ENCODE measurements around the gene TCF3. TPM values are rescaled to one million over a fixed set of nuclear protein-coding genes. Genes with fewer than 3 reads are reported as not detected.
A peak's percentile ranks its signal among the peaks of the same experiment; 100 is the strongest.

Gene TCF3
- total and polyA plus RNA-seq, 2 of the 8 experiments (the other 6 are each of a cell fraction or from before 2014, with no cell fraction given), result 241 to 348 TPM

GRCh38 chr19:1632462-1633268 is 19.8 kb downstream of the TCF3 start:
- Histone ChIP-seq H3K79me2 (ENCODE audit: control insufficient read depth in 1 of 2, insufficient read depth in 2 of 2, low read length in 2 of 2) (peaks cover 0 to 46% of the 10 kb centered on the region in 2 experiments; a peak in 3 of 4 replicates), H2BK20ac (ENCODE audit: low read length) (no peak overlapping the region), H4K91ac (replicated peaks; ENCODE audit: insufficient read length, low read length) (no peak overlapping the region), H3K23ac (ENCODE audit: insufficient read length) (no peak overlapping the region), H3K4me1 (replicated peaks in 1 of 4; ENCODE audit: control insufficient read depth in 3 of 4, insufficient read depth in 4 of 4, low read length in 3 of 4) (no peaks in the 10 kb centered on the region), H3K4me2 (ENCODE audit: insufficient read depth in 1 of 2, low read depth in 2 of 2, low read length in 2 of 2) (no peak overlapping the region), H3K27me3 (replicated peaks in 1 of 4; ENCODE audit: control insufficient read depth in 3 of 4, extremely low read depth in 1 of 4, insufficient read depth in 3 of 4, low read length in 3 of 4) (no peaks in the 10 kb centered on the region), H3K56ac (replicated peaks; ENCODE audit: insufficient read length, low read depth, low read length) (no peak overlapping the region), H3K79me1 (ENCODE audit: low read depth, low read length) (peaks cover 18% of the 10 kb centered on the region), H4K8ac (ENCODE audit: extremely low read depth, insufficient read depth, low read length) (peak overlapping the region; percentile 9; the same call in 1 of the 2 replicates), H4K20me1 (replicated peaks in 1 of 2; ENCODE audit: control insufficient read depth in 1 of 2, insufficient read depth in 2 of 2, low read length in 2 of 2) (peaks cover 23 to 45% of the 10 kb centered on the region in 2 experiments), H3K4ac (replicated peaks; ENCODE audit: insufficient read length, low read depth, low read length) (no peak overlapping the region), H3K4me3 (ENCODE audit: extremely low read depth in 1 of 4, insufficient read depth in 2 of 4, low read depth in 3 of 4, low read length in 4 of 4) (no peak overlapping the region), H3K27ac (ENCODE audit: low read depth, low read length) (no peak overlapping the region), H3K9ac (replicated peaks in 1 of 4; ENCODE audit: extremely low read depth in 1 of 4, low read depth in 3 of 4, low read length in 3 of 4) (no peak overlapping the region), H2BK5ac (ENCODE audit: low read depth, low read length) (no peak overlapping the region), H2AFZ (ENCODE audit: low read length) (no peak overlapping the region), H3K23me2 (ENCODE audit: low read depth, low read length) (no peaks in the 10 kb centered on the region), H2BK120ac (replicated peaks; ENCODE audit: low read depth, low read length) (no peak overlapping the region), H2BK15ac (ENCODE audit: low read length) (no peak overlapping the region), H3K9me3 (ENCODE audit: insufficient read depth in 2 of 2, low read depth in 1 of 2, low read length in 1 of 2) (0 out of 4 replicates have a peak, but pooled peaks cover 0 to 2% of the 10 kb centered on the region in 2 experiments), H2AK5ac (ENCODE audit: low read depth, low read length) (no peak overlapping the region), H2BK12ac (ENCODE audit: low read depth, low read length) (no peak overlapping the region), H3K36me3 (ENCODE audit: control insufficient read depth in 2 of 4, insufficient read depth in 4 of 4, low read length in 3 of 4) (peaks cover 10 to 57% (median 38%) of the 10 kb centered on the region in 4 experiments; a peak in 7 of 8 replicates), H3K18ac (ENCODE audit: extremely low read depth, low read length) (no peak overlapping the region), H3K14ac (ENCODE audit: insufficient read length) (no peak overlapping the region), H4K5ac (ENCODE audit: insufficient read length, low read depth, low read length) (no peak overlapping the region)
- no peak for TF ChIP-seq CBX8 (IDR thresholded peaks at IDR 0.05; ENCODE audit: borderline replicate concordance, low read depth, low read length)
- no peak for TF ChIP-seq CBX5 (IDR thresholded peaks at IDR 0.05; ENCODE audit: low read depth, low read length)
- TF ChIP-seq SAP30 (IDR thresholded peaks at IDR 0.05; ENCODE audit: insufficient read depth, insufficient replicate concordance, low read length), result no peak
- TF ChIP-seq YY1 (IDR thresholded peaks at IDR 0.05; ENCODE audit: low read depth, low read length), result no peak
- no peak for TF ChIP-seq POU5F1 (IDR thresholded peaks at IDR 0.05; ENCODE audit: low read depth, low read length)
- TF ChIP-seq BRCA1 (IDR thresholded peaks at IDR 0.05; ENCODE audit: low read depth, low read length), result no peak
- no peak for TF ChIP-seq POLR2AphosphoS5 (IDR thresholded peaks at IDR 0.05; ENCODE audit: low read depth, low read length)
- TF ChIP-seq GABPA (IDR thresholded peaks at IDR 0.05; ENCODE audit: borderline replicate concordance, insufficient read depth, low read length), result no peak
- TF ChIP-seq E2F6 (IDR thresholded peaks at IDR 0.05), result no peak
- POLR2A ChIA-PET (ENCODE audit: partially characterized antibody), result interaction anchor here (0.7 to 3.4 kb wide), 6 partner anchors 8 to 26 kb away, joined by 3 to 25 read pairs (median 6); no protein-coding TSS in a partner anchor
- WGBS, 2 experiments (ENCODE audit: extremely low coverage in 1 of 2, insufficient coverage in 1 of 2, insufficient read length in 1 of 2, insufficient replicate concordance in 2 of 2, low coverage in 1 of 2, low lambda C conversion rate in 2 of 2, missing lambda C conversion rate in 1 of 2), result 90% methylated on average over 16 of the region's 26 CpGs; no CpG with 5 or more reads in 1 of the 2 experiments
- FAIRE-seq (no peak), DNase-seq (ENCODE audit: low read depth in 1 of 2, low spot score in 2 of 2) (no peak)
- CTCF ChIA-PET (ENCODE audit: partially characterized antibody), result interaction anchor here (0.9 to 1.1 kb wide), 2 partner anchors 11 to 40 kb away, joined by 3 read pairs; no protein-coding TSS in a partner anchor

All from H1 (cell line).